Upper lobe of left lung (tissue), 4 donors: ENCODE data around the gene PLD5.

Source experiments
- CTCF ChIP-seq, 6 experiments: fragments of 450-650 bp in 4 of 6; fragments of 200-600 bp in 2 of 6; sonication (generic) in 2 of 6; IDR thresholded peaks; one replicate each; pipeline ENCODE4 v1.5.1; 2016 to 2019; ENCODE audit warnings: antibody characterized with exemption in 6 of 6
- EP300 ChIP-seq, 4 donors: sonication (generic); formaldehyde crosslinking; IDR thresholded peaks; one replicate each; pipeline ENCODE4 v1.5.1; 2017; ENCODE audit warnings: antibody characterized with exemption in 4 of 4, control low read depth in 2 of 4
- POLR2A ChIP-seq, 4 donors: fragments of 450-650 bp; IDR thresholded peaks; one replicate each; pipeline ENCODE4 v1.5.1; 2016 to 2017; ENCODE audit warnings: antibody characterized with exemption in 4 of 4, mild to moderate bottlenecking in 2 of 4
- POLR2AphosphoS5 ChIP-seq, 2 donors: sonication (generic); formaldehyde crosslinking; IDR thresholded peaks; one replicate each; pipeline ENCODE4 v1.5.1; 2017; ENCODE audit warnings: antibody characterized with exemption in 2 of 2

GRCh38 chr1:242467556-242468145, 56.8 kb downstream of the PLD5 start:
- TF ChIP-seq CTCF (IDR thresholded peaks at IDR 0.05) (peak in 4 of 6 experiments; percentile 21 to 47 (median 38)), POLR2A (IDR thresholded peaks at IDR 0.05) (no peak), POLR2AphosphoS5 (IDR thresholded peaks at IDR 0.05) (no peak), EP300 (IDR thresholded peaks at IDR 0.05) (no peak)
